GM19467 (cell line): ENCODE data around the gene ZMYND11.

Experiments used
- ATAC-seq: cut with Tn5 transposase; IDR thresholded peaks from one replicate; pipeline ENCODE4 v1.9.1; 2021; ENCODE audit warnings: mild to moderate bottlenecking, moderate library complexity; ENCODE audit not compliant: unreplicated experiment

Gene ZMYND11

DNA sequence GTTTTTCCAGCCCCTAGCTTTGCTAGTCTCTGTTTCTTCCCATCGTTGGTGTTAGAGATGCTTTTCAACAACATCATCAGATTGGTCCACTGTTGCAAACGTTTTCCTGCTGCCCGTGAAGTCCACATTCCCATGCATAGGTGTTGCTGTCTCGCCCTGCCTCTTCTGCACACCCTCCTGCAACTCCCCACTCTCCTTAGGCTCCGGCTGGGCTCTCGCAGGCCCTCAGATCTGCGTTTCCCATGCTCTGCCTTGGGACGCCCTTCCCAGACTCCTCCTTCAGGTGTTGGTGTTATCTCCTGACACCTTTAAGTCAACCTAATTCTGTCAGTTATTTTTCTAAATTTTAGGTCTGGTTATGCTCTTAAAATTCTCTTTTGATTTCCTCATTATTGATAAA, 55.0 kb downstream of the ZMYND11 start:
- no peak for ATAC-seq

DNA sequence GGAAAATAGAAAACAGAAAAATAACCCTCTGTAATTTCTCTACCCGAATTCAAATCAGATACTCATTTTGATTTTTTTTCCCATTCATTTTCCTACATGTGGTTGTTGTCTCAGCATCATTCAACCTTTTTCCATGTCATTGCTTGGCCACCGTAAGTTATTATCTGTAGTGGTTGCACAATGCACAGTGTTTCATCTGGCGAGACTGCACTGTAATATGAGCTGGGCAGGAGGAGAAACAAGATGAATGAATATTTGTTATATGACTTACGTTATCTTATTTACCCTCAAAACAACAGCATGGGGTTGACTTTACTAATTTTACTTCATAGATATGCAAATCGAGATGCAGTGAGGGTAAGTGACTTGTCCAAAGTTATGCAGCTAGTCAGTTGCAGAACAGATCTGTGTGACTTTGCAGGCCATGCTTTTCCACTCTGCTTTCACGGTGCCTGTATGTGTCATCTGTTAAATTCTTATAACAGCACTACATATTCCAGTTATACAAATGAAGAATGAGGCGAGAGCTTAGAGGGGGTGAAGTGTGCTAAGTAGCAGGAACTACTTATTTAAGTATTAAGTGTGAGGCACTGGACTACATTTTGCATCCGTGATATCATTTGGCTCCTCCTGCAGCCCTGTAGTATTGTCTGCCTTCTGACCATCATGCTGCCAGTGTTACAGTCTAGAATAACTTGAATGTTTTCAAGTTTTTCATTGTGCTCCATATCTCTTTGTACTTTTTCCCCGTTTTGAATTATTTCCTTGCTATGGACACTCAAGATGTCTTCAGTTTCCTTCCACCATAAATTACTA, 56.7 kb downstream of the ZMYND11 start:
- no peak for ATAC-seq

GRCh38 chr10:194281-194680, 59.0 kb downstream of the ZMYND11 start:
- ATAC-seq: no peak

GRCh38 chr10:200405-200804, 65.2 kb downstream of the ZMYND11 start:
- ATAC-seq: no peak

DNA sequence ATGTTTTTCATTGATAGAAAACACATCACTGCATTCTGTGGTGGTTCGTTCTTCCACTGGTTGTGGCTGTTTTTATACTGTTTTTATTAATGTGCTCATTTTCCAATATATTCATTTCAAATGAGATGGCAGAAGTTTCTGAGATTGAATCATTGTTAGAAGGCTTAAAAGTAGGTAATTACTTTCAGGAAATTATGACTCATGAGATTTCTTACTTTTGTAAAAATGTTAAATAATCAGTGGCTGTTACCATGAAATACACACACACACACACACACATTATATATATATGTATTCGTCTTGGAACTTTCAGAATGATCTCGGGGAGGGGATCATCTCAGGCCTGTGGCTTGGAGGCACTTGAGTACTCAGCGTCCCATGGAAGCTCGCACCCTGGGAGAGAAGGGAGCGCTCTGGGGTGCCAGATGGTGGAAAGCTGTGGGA, 66.1 kb downstream of the ZMYND11 start:
- no peak for ATAC-seq

- ATAC-seq: no peak
Observed at GRCh38 chr10:208616-209015, 73.4 kb downstream of the ZMYND11 start.

GRCh38 chr10:209357-209756, 74.1 kb downstream of the ZMYND11 start:
- ATAC-seq: no peak

- no peak for ATAC-seq
Observed at GRCh38 chr10:210297-210696, 75.0 kb downstream of the ZMYND11 start.

DNA sequence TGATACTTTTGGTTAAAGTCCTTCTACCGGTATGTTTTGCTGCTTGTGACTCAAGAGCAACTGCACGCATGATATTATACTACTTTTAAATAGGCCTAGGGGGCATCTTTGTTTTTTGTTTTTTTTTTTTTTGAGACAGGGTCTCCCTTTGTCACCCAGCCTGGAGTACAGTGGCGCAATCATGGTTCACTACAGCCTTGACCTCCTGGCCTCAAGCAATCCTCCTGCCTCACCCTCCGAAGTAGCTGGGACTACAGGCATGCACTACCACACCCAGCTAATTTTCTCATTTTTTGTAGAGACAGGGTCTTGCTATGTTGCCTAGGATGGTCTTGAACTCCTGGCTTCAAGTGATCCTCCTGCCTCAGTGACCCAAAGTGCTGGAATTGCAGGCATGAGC, 80.2 kb downstream of the ZMYND11 start:
- no peak for ATAC-seq

DNA sequence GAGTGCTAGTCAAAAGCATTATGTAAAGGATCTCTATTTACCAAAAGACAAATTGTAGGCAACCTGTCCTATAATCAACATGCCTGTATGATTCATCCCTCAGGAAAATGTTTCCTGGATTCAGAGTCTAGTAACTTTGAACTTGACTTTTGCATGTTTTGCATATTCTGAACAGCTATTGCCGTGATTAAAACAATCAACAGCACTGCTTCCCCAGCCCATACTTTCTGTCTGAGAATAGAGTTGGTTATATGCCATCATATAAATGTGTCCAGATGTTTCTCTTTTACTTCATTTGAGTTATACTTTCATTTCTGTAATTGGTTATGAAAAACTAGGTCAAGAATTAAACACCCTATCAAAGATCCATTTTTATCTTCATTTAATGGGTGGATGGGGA, 83.5 kb downstream of the ZMYND11 start:
- ATAC-seq: no peak

GRCh38 chr10:219731-220472, 84.6 kb downstream of the ZMYND11 start:
- no peak for ATAC-seq

- no peak for ATAC-seq
Observed at GRCh38 chr10:224571-224970, 89.3 kb downstream of the ZMYND11 start.

DNA sequence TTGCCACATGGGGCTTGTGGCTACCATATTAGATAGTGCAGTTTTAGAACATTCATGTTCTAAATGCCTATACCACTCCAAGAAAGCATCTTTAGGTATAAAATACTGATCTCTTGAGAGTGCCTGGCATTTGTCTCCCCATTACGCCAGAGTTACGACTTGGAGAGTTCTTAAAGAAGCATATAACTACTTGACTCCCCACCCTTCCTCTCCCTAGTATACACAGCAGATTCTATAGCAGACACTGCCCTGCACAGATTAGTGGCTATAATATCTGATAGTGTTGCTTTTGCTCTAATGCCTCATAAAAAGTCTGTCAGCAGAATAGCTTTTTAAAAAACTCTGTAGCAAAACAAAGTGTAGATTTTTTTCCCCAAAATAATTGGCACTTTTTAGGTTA, 90.8 kb downstream of the ZMYND11 start:
- ATAC-seq: no peak

DNA sequence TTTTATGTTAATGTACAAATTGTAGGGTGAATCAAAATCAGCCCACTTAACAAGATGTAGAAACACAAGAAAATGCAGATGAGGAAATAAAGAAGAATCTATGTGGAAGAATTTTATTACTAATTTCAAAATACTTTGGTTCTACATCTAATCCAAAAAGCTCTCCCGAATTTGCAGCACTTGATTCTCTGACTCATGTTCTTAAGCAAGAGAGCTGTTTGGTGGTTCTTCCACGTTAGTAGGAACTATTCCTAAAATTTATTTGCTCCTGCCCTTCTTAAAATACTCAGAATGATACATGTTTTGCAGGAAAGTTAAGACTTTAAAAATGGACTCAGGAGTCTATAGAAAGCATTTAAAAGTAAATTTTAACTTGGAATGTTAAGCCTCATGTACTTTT, 91.8 kb downstream of the ZMYND11 start:
- ATAC-seq: no peak

DNA sequence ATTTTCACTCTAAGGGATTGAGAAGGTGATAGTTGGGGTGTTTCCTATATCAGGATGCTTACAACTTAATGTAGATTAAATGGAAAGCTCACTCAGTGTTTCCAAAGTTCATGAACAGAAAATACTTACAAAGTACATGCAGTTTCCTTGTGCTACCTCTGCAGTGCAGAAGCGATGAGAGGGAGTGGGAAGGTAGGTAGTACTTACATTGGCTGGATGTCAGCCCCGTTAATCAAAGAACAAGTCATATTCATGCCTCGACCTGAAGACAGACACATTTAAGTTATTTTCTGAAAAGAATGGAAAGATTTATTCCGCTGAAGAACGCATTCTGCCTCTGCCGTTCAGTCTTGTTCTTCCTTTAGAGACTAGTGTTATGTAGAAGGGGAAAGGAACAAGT, 93.1 kb downstream of the ZMYND11 start:
- no peak for ATAC-seq

DNA sequence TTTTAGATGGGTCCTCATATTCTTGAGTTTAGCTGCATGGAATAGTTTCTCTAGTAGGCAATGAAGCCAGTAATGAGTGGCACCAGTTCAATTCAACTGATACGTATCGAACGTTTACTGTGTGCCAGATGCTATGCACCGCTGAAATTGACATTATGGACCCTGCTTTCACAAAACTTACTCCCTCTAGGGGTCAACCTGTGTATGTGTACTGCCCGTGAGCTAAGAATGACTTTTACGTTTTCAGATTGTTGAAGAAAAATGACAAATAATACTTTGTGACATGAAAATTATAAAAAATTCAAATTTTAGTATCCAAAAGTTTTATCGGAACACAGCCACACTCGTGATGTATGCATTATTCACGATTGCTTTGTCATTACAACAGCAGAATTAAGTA, 95.5 kb downstream of the ZMYND11 start:
- ATAC-seq: no peak

GRCh38 chr10:232061-232460, 96.8 kb downstream of the ZMYND11 start:
- ATAC-seq: no peak

DNA sequence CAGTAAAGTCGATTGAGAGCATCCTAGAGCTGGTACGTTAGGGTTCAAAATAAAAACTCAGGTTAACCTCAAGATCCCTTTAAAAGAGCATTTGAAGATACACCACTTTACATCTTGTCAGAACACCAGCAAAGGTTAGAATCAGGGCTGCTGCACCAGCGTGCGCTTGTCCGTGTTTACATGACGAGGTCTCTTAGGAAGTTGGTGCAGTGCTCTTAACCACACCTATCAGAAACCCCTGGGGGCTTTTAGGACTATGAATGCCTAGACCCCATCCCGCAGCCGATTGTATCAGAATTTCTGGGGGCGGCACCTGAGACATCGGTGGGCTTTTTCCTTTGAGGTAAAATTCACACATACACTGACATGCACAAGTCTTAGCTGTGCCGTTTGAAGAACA, 97.6 kb downstream of the ZMYND11 start:
- no peak for ATAC-seq

- ATAC-seq: no peak
Observed at GRCh38 chr10:234708-235406, 99.6 kb downstream of the ZMYND11 start.

- no peak for ATAC-seq
Observed at GRCh38 chr10:235915-236314, 100.7 kb downstream of the ZMYND11 start.

GRCh38 chr10:239109-239508, 103.9 kb downstream of the ZMYND11 start:
- no peak for ATAC-seq

GRCh38 chr10:241451-241850, 106.2 kb downstream of the ZMYND11 start:
- no peak for ATAC-seq
